ENCODE data around the gene LIG1.

DNA sequence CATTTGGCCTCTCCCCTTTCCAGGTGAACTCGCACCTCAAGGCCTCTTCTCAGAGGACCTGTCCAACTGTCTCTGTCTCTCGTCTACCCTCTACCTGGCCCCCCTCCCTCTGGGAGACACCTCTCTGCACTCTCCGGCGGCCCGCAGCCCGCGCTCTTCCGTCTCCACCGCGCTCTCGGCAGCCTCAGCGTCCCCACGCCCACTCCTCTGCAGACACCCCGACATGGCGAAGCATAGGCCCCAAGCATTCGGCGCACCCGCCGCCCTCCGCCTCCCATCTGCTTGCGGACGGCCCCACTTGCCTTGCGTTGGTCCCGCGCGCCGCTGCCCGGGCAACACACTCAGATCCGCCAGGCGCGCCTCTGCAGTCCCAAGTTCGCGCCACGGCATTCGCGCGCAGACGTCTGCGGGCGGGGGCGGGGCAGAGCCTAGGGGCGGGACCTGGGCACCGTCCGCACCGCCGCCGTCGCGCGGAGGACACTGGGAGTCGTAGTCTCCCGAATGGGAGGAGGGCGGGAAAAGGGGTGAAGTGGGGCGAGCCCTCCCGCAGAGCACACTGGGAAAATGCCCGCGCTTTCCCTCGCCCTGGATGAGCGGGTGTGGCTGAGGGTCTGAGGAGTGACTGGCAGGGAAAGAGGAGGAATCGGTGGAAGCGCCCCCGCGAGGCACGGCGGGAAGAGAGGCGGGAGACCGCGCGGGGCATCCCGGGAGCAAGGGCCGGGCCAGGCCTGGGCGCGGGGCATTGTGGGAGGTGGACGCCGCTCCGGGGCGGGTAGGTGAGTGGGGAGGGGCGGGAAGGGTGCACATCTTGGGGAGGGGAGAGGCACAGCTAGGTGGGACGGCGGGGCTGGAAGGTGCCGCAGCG, at the start of gene LIG1, which contains the start of gene ZSWIM9:
- TF ChIP-seq CTCF (IDR thresholded peaks at IDR 0.05; ENCODE audit: poor library complexity) (no peak), EZH2phosphoT487 (IDR thresholded peaks at IDR 0.05; ENCODE audit: low read depth, severe bottlenecking, unreplicated experiment) (no peak)

All from hepatocyte (in vitro differentiated cells).